NCI-H446 treated with DMSO at 0.1 percent for 48 hours (cell line): ENCODE results near the gene S100A3.
"Not testable (repeated sequence)": the region's sequence is repeated elsewhere in the genome, so short reads cannot be mapped to it uniquely, and the experiment has no call there.

ENCODE experiments used
- DNase-seq: peaks from one replicate; lab custom pipeline; 2025; lab: John Stamatoyannopoulos, UW

S100A3 gene

DNA sequence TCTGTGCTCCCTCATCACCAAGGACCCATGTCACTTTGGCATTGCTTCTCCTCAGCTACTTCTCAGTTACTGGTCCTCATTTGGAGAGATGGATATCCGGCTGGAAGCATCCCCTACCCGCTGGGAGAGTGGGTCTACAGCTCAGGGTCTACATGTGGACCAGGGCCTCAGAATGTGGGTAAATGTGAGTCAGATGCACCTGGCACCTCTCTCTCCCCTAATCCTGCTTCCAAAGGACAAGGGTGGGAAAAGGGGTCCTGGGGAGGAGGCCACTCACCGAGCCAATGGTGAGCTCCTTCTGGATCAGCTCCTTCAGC lies 14.2 kb downstream of the S100A3 start:
- no peak for DNase-seq

DNA sequence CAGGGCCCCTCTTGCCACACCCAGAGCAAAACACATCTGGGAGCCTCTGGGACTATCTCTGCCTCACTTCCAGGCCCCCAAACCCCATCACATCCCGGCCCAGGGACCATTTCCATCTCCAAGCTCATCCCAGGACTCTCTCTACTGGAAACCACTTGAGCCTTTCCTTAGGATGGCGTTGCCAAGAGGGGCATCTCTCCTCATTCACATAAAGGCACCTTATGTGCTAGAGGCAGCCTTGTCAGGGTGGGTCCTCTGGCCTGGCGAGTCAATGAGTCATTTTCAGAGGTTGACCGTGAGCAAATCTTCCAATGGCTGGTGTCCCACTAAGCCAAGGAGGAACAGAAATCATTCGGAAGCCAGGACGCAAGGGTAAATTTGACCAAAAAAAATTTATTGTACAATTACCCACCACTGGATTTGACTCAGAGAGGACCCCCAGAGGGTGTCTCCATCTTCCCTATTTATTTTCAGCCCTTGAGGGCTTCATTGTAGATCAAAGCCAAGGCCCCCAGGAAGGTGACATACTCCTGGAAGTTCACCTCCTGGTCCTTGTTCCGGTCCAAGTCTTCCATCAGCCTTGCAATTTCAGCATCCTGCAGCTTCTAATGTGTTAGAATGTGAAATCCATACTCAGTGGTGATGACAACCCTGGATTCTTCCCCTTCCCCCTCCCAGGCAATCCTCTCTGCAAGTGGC lies 14.7 kb downstream of the S100A3 start:
- DNase-seq, result no peak

DNA sequence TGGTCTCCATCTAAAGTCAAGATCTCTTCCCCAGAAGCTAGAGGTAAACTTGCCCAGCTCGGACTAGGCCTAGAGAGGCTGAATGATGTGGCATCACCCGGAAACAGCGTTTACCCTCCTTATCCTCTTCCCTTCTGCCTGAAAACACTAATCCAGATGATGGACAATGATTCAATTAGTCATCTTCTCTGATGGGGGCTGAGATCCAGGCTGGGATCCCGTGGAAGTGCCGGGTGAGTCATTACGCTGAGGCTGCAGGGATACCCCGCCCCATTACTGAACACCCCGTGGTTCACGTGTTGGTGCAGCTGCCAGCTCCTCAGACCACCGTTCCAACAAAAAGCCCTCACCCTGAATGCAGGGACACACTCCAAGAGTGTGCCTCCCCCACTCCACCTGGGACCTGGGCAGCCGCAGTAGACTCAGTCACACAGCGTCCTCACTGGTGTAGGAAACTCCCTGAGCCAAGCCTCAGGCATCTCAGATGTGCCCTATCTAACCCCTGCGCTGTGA lies 15.3 kb downstream of the S100A3 start:
- peak; percentile 91 for DNase-seq

DNA sequence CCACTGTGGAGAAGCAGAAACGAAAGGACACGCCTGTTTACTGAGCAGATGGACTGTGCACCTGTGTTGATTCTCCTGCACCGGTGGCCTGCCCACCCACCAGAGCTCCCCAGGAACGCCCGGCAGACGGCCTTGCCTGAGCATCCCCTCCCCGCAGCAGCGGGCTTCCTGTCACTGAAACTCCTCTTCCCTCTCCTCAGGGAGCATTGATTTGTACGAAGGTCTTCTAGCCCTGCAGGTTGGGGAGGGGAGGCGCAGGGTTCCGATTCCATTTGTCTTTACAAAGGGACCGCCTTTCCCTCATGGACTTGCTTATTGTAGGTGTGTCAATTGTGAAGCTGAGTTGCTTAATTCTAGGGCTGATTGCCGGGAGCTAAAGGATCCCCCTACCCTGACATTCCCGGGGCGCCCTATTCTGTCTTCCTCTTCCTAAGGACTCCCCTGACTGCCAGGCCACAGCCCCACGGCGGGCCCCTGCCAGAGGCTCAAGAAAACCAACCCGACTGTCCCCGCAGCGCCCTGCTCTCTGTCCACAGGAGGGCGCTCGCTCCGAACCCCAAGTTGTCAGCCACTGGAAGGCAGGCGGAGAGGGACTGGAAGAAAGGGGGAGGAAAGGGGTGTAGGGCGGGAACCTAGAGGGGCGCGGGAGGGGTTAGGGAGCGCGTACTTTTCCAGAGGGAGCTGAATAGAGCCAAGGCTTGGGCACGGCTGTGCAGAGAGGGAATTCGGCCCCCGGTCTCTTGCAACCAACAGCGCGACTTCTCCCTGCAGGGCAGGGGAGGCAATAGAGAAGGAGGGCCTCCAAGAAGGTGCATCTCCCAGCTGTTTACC lies 16.1 kb downstream of the S100A3 start:
- peak; percentile 79 for DNase-seq

DNA sequence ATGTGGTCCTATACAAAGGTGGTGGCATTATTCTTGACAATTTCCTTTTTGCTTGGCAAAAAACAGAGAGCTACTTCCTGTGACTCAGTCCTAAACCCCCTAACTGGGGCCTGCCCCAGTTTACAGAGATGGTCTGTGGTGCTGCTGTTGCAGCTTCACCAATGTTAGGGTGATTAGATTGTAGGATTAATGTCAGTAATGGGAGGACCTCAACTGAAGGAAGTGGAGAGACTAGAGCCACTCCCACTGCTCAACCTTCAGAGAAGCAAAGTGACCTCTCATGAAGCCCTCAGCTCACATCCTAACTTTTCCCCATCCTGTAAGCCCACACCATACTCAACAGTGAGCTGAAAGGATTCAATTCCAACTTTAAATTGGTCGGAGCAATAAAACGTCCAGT lies 16.9 kb downstream of the S100A3 start:
- DNase-seq, result no peak

DNA sequence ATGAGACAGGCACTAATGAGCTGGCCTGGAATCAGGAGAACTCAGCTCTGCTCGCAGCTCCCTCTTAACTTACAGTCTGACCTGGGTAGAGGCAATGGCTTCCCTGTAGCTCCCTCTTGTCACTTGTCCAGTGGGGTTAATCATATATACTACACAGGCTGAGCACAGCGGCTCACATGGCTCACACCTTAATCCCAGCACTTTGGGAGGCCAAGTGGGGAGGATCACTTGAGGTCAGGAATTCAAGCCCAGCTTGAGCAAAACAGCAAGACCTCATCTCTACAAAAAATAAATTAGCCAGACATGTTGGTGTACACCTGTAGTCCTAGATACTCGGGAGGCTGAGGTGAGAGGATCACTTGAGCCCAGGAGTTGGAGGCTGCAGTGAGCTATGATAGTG lies 17.4 kb downstream of the S100A3 start:
- no peak for DNase-seq

DNA sequence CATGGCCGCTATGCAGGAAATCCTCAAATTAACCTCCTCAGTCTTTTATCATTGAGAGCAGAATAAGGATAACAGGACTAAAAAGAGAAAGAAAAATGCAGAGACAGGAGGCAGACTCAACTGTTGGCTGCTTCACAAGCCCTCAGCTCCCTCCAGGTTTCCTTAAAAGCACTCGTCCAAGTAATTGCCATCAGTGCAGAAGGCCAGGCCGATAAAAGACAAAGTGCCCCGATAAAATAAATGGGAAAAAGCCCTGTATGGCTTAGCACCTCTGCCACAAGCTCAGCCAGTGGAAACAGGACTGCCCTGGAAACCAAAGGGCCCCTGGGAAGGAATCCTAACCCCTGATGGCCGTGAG lies 21.4 kb downstream of the S100A3 start:
- DNase-seq, result no peak

DNA sequence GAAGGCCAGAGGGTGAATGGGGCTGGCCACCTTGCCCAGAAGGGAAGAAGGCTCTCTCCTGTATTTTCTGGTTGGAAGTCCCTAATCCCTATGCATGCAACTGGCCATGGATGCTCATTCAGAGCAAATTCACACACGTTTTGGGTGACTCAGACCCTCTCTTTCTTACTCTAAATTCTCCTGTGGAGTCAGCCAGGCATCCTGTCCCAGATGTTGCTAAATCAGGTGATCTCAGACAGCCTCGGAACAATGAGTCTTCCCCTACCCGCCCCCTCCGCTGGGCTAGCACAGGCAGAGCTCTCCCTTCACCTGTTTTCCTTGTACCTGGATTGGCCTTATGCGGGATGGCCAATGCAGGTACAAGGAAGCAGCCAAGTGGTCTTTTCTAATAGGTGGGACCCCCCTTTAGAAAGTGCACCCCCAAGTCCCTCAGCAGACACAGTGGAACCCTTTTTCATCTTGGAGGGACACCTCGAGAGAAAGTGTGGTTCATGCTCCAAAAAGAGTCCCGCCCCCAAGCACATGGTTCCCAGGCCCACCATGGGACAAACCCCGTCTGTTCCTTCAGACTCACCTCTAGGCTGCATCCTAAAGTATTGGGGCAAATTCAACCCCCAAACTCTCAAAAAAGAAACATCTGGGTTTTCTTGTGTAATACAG lies 21.9 kb downstream of the S100A3 start:
- no peak for DNase-seq

DNA sequence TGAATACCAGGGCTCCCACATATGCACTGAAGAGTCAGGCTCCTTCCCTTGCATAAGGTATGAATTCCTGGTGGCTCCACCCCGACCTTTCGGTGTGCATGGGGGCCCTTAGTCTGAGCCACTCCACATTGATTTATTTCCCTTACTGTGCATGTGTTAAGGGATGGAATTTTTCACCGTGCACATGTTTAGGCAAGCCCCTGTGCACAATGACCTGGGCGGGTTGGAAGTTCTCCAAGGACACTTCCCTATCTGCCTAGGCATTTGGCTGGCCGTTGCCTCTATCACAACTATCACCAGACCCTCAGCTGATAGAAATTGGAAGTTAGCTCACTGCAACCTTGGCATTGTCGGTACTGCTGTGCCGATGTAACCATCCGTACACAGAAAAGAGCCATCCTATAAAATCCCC lies 22.9 kb downstream of the S100A3 start:
- peak; percentile 77 for DNase-seq

DNA sequence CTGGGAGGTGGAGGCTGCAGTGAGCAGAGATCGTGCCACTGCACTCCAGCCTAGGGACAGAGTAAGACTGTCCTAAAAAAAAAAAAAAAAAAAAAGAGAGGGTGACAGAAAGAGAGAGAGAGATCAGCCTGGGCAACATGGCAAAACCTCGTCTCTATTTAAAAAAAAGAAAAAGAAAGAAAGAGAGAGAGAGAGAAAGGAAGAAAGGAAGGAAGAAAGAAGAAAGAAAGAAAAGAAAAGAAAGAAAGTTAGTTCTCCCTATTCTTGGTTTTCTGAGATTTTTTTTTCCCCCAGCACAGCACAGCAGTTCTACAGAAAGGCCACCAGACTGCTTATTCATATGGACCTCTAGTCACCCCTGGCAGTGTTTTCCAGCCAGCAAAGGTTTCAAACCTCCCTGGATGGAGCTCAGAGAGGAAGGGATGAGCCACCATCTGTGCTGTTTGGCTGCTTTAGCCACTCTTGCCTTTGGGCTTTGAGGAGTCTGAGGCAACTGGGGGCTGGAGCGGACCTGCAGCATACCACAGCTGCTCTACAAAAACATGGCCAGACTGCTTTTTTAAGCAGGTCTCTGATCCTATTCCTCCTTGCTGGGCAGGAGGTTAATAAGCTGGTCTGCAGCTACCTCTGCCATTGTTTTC lies 23.9 kb downstream of the S100A3 start:
- peak; percentile 93 for DNase-seq

DNA sequence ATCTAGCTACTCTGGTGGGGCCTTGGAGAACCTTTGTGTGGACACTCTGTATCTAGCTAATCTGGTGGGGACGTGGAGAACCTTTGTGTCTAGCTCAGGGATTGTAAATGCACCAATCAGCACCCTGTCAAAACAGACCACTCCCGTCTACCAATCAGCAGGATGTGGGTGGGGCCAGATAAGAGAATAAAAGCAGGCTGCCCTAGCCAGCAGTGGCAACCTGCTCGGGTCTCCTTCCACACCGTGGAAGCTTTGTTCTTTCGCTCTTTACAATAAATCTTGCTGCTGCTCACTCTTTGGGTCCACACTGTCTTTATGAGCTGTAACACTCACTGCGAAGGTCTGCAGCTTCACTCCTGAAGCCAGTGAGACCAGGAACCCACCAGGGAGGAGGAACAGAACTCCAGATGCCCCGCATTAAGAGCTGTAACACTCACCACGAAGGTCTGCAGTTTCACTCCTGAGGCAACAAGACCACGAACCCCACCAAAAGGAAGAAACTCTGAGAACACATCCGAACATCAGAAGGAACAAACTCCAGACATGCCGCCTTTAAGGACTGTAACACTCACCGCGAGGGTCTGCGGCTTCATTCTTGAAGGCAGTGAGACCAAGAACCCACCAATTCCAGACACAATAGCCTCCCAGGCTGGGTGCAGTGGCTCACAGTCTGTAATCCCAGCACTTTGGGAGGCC lies 26.6 kb downstream of the S100A3 start:
- DNase-seq, result not testable (repeated sequence)

DNA sequence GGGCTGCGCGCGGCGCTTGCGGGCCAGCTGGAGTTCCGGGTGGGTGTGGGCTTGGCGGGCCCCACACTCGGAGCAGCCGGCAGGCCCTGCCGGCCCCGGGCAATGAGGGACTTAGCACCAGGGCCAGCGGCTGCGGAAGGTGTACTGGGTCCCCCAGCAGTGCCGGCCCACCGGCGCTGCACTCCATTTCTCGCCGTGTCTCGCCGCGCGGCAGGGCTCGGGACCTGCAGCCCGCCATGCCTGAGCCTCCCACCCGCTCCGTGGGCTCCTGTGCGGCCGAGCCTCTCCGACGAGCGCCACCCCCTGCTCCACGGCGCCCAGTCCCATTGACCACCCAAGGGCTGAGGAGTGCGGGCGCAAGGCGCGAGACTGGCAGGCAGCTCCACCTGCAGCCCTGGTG lies 27.2 kb downstream of the S100A3 start:
- DNase-seq, result not testable (repeated sequence)

DNA sequence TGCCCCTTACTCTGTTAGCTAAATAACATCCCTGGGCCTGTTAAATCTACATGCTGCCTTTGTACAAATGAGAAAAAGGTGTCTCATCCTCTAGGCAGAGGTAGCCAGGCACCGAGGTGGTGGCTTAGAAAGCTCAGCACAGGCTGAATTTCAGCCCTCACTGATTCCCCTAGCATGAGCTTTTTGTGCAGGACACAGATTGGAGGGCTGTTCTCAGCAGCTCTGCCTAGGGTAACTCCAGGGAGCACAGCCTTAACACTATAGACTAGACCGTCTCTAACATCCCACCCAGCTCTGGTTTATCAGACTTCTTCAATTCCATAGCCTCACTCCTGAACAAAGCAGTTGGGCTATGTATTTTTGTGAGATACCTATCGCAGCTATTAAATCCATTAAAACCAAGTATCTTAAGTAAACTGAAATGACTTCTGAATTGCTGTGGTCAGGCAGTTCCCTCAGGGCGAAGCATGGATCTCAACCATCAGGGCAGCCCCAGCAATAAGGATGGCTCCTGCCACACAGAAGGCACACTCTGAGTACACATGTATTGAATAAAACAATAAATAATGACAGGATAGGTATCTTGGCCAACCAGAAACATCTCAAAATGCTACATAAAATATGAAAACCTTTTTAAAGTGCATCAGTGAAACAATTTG lies 28.1 kb downstream of the S100A3 start:
- no peak for DNase-seq

DNA sequence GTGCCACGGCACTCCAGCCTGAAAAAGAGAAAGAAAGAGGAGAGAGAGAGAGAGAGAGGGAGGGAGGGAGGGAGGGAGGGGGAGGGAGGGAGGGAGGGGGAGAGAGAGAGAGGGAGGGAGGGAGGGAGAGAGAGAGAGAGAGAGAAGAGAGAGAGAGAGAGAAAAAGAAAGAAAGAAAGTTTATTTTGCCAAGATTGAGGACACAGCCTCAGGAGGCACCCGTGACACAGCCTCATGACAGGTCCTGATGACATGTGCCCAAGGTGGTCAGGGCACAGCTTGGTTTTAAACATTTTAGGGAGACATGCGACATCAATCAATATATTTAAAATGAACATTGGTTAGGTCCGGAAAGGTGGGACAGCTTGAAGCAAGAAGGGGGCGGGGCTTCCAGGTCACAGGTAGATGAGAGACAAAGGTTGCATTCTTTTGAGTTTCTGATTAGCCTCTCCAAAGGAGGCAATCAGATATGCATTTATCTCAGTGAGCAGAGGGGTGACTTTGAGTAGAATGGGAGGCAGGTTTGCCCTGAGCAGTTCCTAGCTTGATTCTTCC lies 28.8 kb downstream of the S100A3 start:
- DNase-seq, result not testable (repeated sequence)

DNA sequence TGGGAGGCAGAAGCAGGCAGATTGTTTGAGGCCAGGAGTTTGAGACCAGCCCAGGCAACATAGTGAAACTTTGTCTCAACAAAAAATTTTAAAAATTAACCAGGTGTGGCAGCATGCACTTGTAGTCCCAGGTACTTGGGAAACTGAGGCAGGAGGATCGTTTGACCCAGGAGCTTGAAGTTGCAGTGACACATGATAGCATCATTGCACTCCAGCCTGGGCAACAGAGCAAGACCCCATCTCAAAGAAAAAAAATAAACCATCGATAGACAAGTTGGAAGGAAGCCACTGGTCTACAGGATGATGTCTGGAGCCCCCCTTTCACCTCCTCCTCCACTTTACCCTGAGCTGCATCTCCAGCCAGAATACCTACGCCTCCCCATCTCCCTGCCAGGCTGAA lies 29.8 kb downstream of the S100A3 start:
- DNase-seq, result no peak

DNA sequence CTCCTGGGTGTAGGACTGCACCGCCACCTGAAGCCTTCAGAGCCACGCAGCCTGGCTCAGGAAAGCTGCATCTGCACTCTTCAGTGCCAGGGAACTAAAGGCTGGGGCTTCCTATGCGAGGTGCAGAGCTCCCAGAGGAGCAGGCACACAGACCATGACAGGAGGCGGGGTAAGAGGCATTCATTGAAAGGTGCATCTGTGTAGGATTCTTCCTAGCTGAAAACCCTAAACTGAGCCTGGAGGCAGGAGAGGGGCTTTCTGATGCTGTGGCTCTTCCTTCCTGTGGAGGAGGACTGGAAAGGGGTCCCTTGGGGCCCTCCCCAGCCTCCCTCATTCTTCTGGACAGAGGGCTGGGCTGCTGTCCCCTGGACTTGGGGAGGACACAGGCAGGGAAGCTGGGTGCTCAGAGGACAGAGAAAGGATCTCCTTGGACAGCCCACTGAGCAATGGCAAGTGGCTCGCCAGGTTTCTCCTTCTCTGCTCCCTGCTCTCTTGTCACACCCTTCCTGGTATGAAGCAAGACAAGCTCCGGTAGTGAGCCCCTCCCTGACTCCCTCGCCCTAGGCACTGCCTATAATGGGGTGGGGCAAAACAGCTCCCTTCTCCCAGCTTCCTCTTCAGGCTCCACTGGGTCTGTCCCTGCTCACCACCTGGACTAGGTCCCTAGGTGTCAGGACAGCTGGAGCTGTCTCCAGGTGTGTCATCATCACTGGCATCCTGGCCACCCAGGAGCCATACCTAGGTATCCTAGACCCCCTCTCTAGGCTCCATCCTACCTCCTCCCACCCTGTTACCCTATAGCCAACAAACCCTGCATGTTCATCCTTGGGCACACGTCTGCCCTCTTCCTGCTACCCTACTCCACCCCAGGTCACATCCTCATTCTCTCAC lies 33.3 kb downstream of the S100A3 start:
- no peak for DNase-seq

DNA sequence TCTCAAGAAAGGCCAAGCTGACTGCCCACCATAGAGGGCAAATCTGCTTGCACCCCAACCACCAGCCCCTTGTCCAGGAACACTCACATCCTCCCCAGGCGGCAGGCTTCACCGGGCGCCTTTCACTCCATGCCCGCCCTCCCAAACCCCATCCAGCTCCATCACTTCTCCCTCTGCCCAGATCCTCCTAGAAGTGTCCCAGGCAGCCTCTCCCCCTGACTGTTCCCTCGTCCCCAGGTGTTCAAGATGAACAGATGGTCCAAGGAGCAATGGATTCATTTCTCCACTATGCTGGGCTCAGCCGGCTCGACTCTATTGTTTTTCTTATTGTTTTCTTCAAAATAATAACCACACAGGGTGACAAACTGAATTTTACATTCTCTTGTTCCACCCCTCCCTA lies 35.4 kb downstream of the S100A3 start:
- DNase-seq, result no peak

DNA sequence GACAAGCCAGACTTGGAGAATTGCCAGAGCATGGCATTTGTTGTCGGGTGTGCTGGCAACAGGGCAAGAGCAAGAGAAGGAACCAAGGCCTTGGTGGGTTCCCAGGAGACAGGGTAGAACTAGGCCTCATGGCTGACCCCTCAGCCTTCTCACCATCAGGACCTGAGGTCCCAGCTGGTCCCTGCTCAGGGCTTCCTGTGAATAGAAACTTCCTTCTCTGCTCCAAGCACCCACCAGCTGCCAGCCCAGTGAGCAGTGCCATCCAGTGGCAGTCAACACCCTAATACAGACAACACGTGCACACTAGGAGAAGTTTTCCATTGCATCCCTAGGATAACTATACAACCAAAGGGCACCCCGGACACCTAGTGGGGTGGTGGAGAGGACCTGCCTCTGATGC lies 36.0 kb downstream of the S100A3 start:
- DNase-seq, result no peak

DNA sequence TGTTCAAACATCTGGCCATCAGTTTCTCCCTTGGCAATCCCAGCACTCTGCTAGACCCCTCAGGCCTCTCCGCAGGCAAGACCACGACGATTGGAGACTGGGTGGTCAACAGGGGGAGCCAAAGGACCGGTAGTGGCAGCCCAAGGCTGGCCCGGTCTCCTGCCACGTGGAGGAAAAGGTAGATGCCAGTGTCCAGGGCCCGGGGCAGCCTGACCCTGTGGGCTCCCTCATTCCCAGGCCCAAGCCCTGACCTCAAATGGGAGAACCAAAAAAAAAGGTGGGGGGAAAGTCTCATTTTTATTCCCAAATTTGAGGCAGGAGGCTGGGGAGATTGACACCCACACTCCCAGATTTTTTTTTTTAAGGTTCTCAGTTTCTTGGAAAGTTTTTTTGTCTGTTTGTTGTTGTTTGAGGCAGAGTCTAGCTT lies 38.1 kb downstream of the S100A3 start:
- DNase-seq, result peak; percentile 55
